DND-41 (cell line): Measurements from ENCODE around the gene WDR44.
"Not testable (repeated sequence)": the region's sequence is repeated elsewhere in the genome, so short reads cannot be mapped to it uniquely, and the experiment has no call there.

Source experiments
- ATAC-seq: fragments of 200-7000 bp; cut with Tn5 transposase; 3 replicates; pipeline ENCODE4 v1.9.1; 2021; ENCODE audit warnings: low read depth; ENCODE audit not compliant: insufficient read depth
- DNase-seq: peaks from one replicate; pipeline ENCODE4 v3.0.0-alpha.2; 2020
- H2AFZ ChIP-seq: 2 replicates; pipeline ENCODE4 v1.6.0; 2012; ENCODE audit warnings: low read depth, low read length
- H3K27ac ChIP-seq: 2 replicates; pipeline ENCODE4 v1.5.1; 2012; ENCODE audit warnings: low read length, inconsistent platforms
- H3K27me3 ChIP-seq: fragments of 200-600 bp; sonication (generic); 2 replicates; pipeline ENCODE4 v1.6.0; 2012; ENCODE audit warnings: low read length, mild to moderate bottlenecking, inconsistent platforms; ENCODE audit not compliant: insufficient read depth, poor library complexity
- H3K36me3 ChIP-seq: 2 replicates; pipeline ENCODE4 v1.5.1; 2012; ENCODE audit warnings: low read length, inconsistent platforms; ENCODE audit not compliant: insufficient read depth
- H3K4me1 ChIP-seq: 2 replicates; pipeline ENCODE4 v1.5.1; 2012; ENCODE audit warnings: mild to moderate bottlenecking, low read length; ENCODE audit not compliant: insufficient read depth
- H3K4me2 ChIP-seq: 2 replicates; pipeline ENCODE4 v1.6.0; 2012; ENCODE audit warnings: mild to moderate bottlenecking, moderate library complexity, low read length, inconsistent platforms; ENCODE audit not compliant: insufficient read depth
- H3K4me3 ChIP-seq, 2 experiments: fragments of 200-600 bp in 1 of 2; shearing (Covaris generic) in 1 of 2; 2 replicates each; pipeline ENCODE4 v1.5.1; 2012 to 2016; ENCODE audit warnings: inconsistent platforms in 2 of 2, low read length in 2 of 2, mild to moderate bottlenecking in 2 of 2, low read depth in 1 of 2, moderate library complexity in 1 of 2
- H3K79me2 ChIP-seq: 2 replicates; pipeline ENCODE4 v1.6.0; 2012; ENCODE audit warnings: low read length, inconsistent platforms; ENCODE audit not compliant: insufficient read depth
- H3K9ac ChIP-seq: 2 replicates; pipeline ENCODE4 v1.6.0; 2012; ENCODE audit warnings: low read depth, mild to moderate bottlenecking, inconsistent platforms, low read length, moderate library complexity
- H3K9me3 ChIP-seq: 2 replicates; pipeline ENCODE4 v1.5.1; 2012; ENCODE audit warnings: low read length, moderate library complexity, mild to moderate bottlenecking, inconsistent platforms; ENCODE audit not compliant: insufficient read depth, severe bottlenecking
- H4K20me1 ChIP-seq: 2 replicates; pipeline ENCODE4 v1.6.0; 2012; ENCODE audit warnings: low read length; ENCODE audit not compliant: insufficient read depth
- EZH2 ChIP-seq: IDR thresholded peaks from 3 replicates; pipeline ENCODE4 v1.6.1; 2012; ENCODE audit warnings: borderline replicate concordance, low read depth, mild to moderate bottlenecking, moderate library complexity, low read length, inconsistent platforms; ENCODE audit not compliant: severe bottlenecking
- TF ChIP-seq, protein P1 (sequence below): IDR thresholded peaks from 2 replicates; pipeline ENCODE4 v1.5.1; 2012; ENCODE audit warnings: borderline replicate concordance, low read length, moderate library complexity, mild to moderate bottlenecking; ENCODE audit not compliant: poor library complexity, severe bottlenecking; ENCODE audit errors: extremely low read depth

The WDR44 gene

DNA sequence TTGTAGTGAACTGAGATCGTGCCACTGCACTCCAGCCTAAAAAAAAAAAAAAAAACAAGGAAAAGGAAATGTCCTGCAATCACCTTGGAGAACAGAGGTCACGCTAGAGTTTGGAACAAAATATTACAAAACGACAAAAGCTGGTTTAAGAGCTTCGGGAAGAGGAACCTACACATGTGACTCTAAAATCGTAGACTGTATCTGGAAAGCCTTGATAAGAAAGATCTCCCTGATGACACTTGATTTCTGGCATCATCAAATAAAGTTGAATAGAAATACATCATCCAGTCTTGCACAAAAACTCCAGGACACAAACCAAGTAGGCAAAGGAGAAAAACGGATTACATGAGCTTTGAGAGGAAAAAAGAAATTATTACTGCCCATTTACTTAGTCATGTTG, 118.6 kb downstream of the WDR44 start:
- no peak overlapping the region for H3K9ac ChIP-seq
- DNase-seq (no peak), ATAC-seq (no peak)
- H3K27ac ChIP-seq = no peak overlapping the region
- TF ChIP-seq, protein P1, sequence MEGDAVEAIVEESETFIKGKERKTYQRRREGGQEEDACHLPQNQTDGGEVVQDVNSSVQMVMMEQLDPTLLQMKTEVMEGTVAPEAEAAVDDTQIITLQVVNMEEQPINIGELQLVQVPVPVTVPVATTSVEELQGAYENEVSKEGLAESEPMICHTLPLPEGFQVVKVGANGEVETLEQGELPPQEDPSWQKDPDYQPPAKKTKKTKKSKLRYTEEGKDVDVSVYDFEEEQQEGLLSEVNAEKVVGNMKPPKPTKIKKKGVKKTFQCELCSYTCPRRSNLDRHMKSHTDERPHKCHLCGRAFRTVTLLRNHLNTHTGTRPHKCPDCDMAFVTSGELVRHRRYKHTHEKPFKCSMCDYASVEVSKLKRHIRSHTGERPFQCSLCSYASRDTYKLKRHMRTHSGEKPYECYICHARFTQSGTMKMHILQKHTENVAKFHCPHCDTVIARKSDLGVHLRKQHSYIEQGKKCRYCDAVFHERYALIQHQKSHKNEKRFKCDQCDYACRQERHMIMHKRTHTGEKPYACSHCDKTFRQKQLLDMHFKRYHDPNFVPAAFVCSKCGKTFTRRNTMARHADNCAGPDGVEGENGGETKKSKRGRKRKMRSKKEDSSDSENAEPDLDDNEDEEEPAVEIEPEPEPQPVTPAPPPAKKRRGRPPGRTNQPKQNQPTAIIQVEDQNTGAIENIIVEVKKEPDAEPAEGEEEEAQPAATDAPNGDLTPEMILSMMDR = no peak
- no peak for TF ChIP-seq EZH2
- H2AFZ ChIP-seq = no peak overlapping the region
- H4K20me1 ChIP-seq = no peaks in the 10 kb centered on the region
- no peak overlapping the region for H3K4me2 ChIP-seq
- no peaks in the 10 kb centered on the region for H3K36me3 ChIP-seq
- H3K9me3 ChIP-seq = no peaks in the 10 kb centered on the region
- H3K4me1 ChIP-seq = no peaks in the 10 kb centered on the region
- no peaks in the 10 kb centered on the region for H3K27me3 ChIP-seq
- no peaks in the 10 kb centered on the region for H3K79me2 ChIP-seq
- no peak overlapping the region for H3K4me3 ChIP-seq

DNA sequence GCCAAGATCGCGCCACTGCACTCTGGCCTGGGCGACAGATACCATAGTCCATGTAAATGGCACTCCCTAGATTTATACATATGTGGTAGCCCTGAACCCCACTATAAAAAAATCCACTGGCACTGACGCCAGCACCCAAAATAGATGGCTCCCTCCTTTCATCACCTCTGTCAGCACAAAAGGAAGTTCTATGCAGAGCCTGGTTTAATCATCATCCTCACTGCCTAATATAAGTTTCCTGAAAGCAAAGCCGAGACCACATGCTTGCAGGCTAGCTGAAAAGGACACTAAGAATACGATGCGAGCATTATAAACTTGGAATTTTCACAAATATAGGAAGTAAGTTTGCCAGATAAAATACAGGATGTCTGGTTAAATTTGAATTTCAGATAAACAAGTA, 122.2 kb downstream of the WDR44 start:
- Histone ChIP-seq H3K27ac (no peak overlapping the region), H3K36me3 (no peaks in the 10 kb centered on the region), H4K20me1 (no peaks in the 10 kb centered on the region), H3K4me3 (no peak overlapping the region), H3K9me3 (no peaks in the 10 kb centered on the region), H2AFZ (no peak overlapping the region), H3K4me2 (no peak overlapping the region), H3K9ac (no peak overlapping the region), H3K79me2 (no peaks in the 10 kb centered on the region), H3K4me1 (no peaks in the 10 kb centered on the region), H3K27me3 (no peaks in the 10 kb centered on the region)
- ATAC-seq = no peak
- TF ChIP-seq, protein P1 = no peak
- TF ChIP-seq EZH2 = no peak
- no peak for DNase-seq

DNA sequence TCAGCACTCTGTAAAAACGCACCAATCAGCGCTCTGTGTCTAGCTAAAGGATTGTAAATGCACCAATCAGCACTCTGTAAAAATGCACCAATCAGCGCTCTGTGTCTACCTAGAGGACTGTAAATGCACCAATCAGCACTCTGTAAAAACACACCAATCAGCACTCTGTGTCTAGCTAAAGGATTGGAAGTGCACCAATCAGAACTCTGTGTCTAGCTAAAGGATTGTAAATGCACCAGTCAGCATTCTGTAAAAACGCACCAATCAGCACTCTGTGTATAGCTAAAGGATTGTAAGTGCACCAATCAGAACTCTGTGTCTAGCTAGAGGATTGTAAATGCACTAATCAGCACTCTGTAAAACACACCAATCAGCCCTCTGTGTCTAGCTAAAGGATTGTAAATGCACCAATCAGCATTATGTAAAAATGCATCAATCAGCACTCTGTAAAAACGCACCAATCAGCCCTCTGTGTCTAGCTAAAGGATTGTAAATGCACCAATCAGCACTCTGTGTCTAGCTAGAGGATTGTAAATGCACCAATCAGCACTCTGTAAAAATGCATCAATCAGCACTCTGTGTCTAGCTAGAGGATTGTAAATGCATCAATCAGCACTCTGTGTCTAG, 124.9 kb downstream of the WDR44 start:
- H3K4me3 ChIP-seq, H3K9me3 ChIP-seq, ATAC-seq, H3K36me3 ChIP-seq, H3K79me2 ChIP-seq, DNase-seq, H3K9ac ChIP-seq, H2AFZ ChIP-seq, H3K27ac ChIP-seq, H3K4me2 ChIP-seq, H3K4me1 ChIP-seq, H4K20me1 ChIP-seq, H3K27me3 ChIP-seq: not testable (repeated sequence)

DNA sequence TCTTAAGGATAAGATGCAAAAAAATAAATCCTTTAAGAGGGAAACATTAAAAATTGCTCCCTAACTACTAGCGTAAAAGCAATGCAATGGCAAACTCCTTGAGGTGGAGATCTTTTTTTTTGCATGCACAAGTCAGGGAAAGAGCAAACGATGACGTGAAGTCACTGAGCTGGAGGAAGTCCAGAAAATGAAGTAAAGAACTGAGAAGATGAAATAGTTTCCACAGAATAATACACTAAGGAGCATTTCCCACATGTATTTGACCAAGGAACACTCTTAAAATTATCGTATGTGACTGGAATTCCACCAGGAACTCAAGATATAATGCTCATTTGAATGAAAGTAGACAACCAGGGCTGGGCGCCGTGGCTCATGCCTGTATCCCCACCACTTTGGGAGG, 128.7 kb downstream of the WDR44 start:
- TF ChIP-seq, protein P1 = no peak
- TF ChIP-seq EZH2 = no peak

More for the DNA sequence above, 128.7 kb downstream of the WDR44 start:
- no peaks in the 10 kb centered on the region for H3K36me3 ChIP-seq
- H2AFZ ChIP-seq = no peak overlapping the region
- no peaks in the 10 kb centered on the region for H3K27me3 ChIP-seq
- no peak overlapping the region for H3K27ac ChIP-seq
- H3K9ac ChIP-seq = no peak overlapping the region
- H3K4me2 ChIP-seq = no peak overlapping the region
- no peak for ATAC-seq
- H3K9me3 ChIP-seq = no peaks in the 10 kb centered on the region
- no peak overlapping the region for H3K4me3 ChIP-seq
- H4K20me1 ChIP-seq = no peaks in the 10 kb centered on the region
- DNase-seq = no peak
- no peaks in the 10 kb centered on the region for H3K4me1 ChIP-seq
- no peaks in the 10 kb centered on the region for H3K79me2 ChIP-seq
